ENCODE measurements around the gene TULP1.
"Not testable (repeated sequence)": the region's sequence is repeated elsewhere in the genome, so short reads cannot be mapped to it uniquely, and the experiment has no call there.

The TULP1 gene

GRCh38 chr6:35519313-35520015 lies 6.8 kb upstream of the TULP1 start:
- DNase-seq, result no peak

GRCh38 chr6:35518566-35519312 lies 6.0 kb upstream of the TULP1 start:
- no peak for DNase-seq

GRCh38 chr6:35517978-35518377 lies 5.3 kb upstream of the TULP1 start:
- not testable (repeated sequence) for DNase-seq

- no peak for DNase-seq
These were observed 4.0 kb upstream of the TULP1 start for GRCh38 chr6:35516712-35517111.

GRCh38 chr6:35515939-35516338 lies 3.2 kb upstream of the TULP1 start:
- not testable (repeated sequence) for DNase-seq

GRCh38 chr6:35514587-35514986 lies 1.9 kb upstream of the TULP1 start:
- no peak for DNase-seq

GRCh38 chr6:35512006-35512405 lies 690 bp downstream of the TULP1 start:
- DNase-seq, result no peak

GRCh38 chr6:35511562-35511941 lies 1.1 kb downstream of the TULP1 start:
- no peak for DNase-seq

- DNase-seq, result no peak
These were observed 1.7 kb downstream of the TULP1 start for GRCh38 chr6:35510916-35511561.

GRCh38 chr6:35508542-35508941 lies 4.2 kb downstream of the TULP1 start:
- no peak for DNase-seq

- DNase-seq, result no peak
These were observed 4.7 kb downstream of the TULP1 start for GRCh38 chr6:35508027-35508426.

GRCh38 chr6:35507221-35507620 lies 5.5 kb downstream of the TULP1 start:
- DNase-seq, result no peak

- DNase-seq, result no peak
These were observed 6.2 kb downstream of the TULP1 start for GRCh38 chr6:35506536-35506935.

GRCh38 chr6:35505999-35506412 lies 6.7 kb downstream of the TULP1 start:
- no peak for DNase-seq

GRCh38 chr6:35503534-35503933 lies 9.2 kb downstream of the TULP1 start:
- DNase-seq, result no peak

- no peak for DNase-seq
These were observed 10.9 kb downstream of the TULP1 start for GRCh38 chr6:35501784-35502183.

GRCh38 chr6:35500782-35501181 lies 11.9 kb downstream of the TULP1 start:
- DNase-seq, result no peak

- no peak for DNase-seq
These were observed 13.3 kb downstream of the TULP1 start for GRCh38 chr6:35499372-35499771.

- DNase-seq, result no peak
These were observed 14.2 kb downstream of the TULP1 start for GRCh38 chr6:35498422-35499067.

- peak in 1 of 2 experiments; percentile 43 for DNase-seq
These were observed 14.9 kb downstream of the TULP1 start for GRCh38 chr6:35497571-35498421.

- peak in 1 of 2 experiments; percentile 40 for DNase-seq
These were observed 15.7 kb downstream of the TULP1 start, which contains the start of gene TEAD3 for GRCh38 chr6:35496841-35497570. TSS of gene TEAD3 (minus strand) at chr6:35497079.

Measured in SW 1271 (cell line).